Measurements from ENCODE around the gene LAMTOR4.

LAMTOR4 gene

DNA sequence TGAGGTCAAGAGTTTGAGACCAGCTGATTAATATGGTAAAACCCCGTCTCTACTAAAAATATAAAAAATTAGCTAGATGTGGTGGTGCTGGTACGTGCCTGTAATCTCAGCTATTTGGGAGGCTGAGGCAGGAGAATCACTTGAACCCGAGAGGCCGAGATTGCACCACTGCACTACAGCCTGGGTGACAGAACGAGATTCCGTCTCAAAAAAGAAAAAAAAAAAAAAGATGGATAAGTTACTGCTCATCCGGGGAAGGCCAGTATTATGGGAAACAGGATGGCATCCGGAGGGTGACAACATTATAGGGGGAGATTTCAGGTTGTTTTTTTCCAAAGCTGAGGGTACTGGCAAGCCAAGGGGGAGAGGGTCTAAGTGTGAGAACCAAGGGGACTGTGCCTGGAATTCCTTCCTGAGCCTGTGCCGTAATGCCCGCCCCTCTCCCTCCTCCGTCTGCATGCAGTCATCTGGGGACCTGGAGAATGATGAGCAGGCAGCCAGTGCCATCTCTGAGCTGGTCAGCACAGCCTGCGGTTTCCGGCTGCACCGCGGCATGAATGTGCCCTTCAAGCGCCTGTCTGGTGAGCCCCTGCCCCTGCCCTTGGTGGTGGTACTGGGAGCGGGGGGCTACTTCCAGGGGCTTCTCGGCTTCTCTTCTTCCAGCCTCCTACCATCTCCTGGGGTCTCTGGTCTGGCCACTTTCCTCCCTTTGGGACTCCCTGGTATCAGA is 4.4 kb downstream of the LAMTOR4 start:
- DNase-seq (ENCODE audit: extremely low spot score) = no peak
- TF ChIP-seq, protein P1, sequence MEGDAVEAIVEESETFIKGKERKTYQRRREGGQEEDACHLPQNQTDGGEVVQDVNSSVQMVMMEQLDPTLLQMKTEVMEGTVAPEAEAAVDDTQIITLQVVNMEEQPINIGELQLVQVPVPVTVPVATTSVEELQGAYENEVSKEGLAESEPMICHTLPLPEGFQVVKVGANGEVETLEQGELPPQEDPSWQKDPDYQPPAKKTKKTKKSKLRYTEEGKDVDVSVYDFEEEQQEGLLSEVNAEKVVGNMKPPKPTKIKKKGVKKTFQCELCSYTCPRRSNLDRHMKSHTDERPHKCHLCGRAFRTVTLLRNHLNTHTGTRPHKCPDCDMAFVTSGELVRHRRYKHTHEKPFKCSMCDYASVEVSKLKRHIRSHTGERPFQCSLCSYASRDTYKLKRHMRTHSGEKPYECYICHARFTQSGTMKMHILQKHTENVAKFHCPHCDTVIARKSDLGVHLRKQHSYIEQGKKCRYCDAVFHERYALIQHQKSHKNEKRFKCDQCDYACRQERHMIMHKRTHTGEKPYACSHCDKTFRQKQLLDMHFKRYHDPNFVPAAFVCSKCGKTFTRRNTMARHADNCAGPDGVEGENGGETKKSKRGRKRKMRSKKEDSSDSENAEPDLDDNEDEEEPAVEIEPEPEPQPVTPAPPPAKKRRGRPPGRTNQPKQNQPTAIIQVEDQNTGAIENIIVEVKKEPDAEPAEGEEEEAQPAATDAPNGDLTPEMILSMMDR (IDR thresholded peaks at IDR 0.05; ENCODE audit: control extremely low read depth, extremely low read depth, low read depth, missing control alignments) = no peak
- POLR2A ChIA-PET = no interaction called here
- CTCF ChIA-PET = interaction anchor here (1.3 kb wide), 1 partner anchor 13 kb away, joined by 3 read pairs; no protein-coding TSS in a partner anchor

DNA sequence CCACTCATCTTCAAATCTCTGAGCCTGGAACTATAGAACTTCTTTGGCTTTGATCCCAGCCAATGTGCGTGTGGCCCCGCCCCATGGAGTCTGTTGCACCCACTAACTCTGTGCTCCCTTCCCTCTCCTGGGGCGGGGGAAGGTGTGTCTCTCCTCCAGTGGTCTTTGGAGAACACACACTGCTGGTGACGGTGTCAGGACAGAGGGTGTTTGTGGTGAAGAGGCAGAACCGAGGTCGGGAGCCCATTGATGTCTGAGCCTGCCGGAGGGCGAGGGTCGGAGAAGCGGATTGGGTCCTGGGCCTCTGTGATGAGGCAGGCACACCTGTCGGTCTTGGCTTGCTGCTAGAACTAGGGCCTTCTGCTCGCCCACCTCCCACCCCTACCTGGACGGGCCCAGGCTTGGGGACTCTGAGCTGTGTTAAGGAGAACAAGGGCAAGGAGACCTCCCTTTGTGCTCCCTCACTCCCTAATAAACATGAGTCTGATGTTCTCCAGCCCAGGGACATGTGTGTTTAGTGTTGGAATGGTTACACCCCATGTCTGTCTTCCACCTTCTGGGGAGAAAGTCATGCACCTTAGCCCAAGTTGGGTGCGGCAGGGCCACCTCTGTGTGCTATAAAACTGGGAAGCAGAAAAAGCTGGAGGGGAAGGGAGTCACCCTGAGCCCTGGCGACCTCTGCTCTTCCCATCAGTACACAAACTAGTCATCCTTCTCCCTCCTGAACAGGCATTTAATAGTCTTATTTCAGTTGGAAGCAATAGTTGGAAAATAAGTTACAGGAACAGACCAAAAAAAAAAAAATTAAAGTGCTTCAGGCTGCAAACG is 5.2 kb downstream of the LAMTOR4 start:
- ChIA-PET POLR2A (no interaction called here), CTCF (interaction anchor here (1.3 to 3.9 kb wide), 2 partner anchors 14 to 22 kb away, joined by 3 to 24 read pairs; no protein-coding TSS in a partner anchor)
- no peak for DNase-seq (ENCODE audit: extremely low spot score)
- TF ChIP-seq, protein P1 (IDR thresholded peaks at IDR 0.05; ENCODE audit: control extremely low read depth, extremely low read depth, low read depth, missing control alignments) = no peak

DNA sequence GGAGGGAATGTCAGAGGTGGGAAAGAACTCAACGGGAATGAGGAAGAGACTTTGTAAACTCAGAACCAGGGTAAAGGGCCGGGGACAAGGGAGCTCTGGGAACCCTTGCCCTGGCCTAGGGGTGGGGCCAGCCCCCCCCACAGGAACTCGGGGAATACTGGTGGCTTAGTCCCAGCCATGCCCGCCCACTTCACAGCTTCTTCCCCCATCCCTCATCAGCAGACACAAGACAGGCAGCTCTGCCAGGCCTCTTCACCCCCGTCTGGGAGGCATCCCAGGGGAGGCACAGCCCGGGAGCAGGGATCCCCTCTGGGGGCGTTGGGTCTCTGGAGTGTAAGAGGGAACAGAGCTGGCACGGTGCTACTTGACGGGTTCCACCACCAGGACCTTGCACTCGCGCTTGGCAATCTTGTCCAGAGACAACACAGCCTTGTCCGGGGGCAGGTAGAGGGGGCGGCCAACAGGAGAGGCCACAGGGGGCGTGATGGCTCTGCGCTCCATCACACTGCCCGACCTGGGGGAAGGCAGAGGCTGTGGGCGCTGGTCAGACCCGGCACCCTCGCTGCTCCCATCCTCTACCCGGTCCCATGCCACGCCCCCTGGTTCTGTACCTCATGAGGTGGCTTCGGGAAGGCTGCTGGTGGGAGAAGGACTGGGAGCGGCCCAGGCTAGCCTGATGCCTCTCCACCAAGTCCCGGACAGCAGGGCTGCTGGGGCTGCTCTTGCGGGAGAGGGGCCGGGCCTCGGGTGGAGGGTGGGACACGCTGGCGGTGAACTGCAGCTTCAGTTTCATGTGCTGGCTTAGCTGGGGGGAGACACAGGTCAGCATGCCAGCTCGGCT is 6.2 kb downstream of the LAMTOR4 start:
- TF ChIP-seq, protein P1 (IDR thresholded peaks at IDR 0.05; ENCODE audit: control extremely low read depth, extremely low read depth, low read depth, missing control alignments) = no peak
- CTCF ChIA-PET = interaction anchor here (0.9 to 3.9 kb wide), 3 partner anchors 20 to 35 kb away, joined by 3 to 24 read pairs (median 3); no protein-coding TSS in a partner anchor
- POLR2A ChIA-PET = no interaction called here

DNA sequence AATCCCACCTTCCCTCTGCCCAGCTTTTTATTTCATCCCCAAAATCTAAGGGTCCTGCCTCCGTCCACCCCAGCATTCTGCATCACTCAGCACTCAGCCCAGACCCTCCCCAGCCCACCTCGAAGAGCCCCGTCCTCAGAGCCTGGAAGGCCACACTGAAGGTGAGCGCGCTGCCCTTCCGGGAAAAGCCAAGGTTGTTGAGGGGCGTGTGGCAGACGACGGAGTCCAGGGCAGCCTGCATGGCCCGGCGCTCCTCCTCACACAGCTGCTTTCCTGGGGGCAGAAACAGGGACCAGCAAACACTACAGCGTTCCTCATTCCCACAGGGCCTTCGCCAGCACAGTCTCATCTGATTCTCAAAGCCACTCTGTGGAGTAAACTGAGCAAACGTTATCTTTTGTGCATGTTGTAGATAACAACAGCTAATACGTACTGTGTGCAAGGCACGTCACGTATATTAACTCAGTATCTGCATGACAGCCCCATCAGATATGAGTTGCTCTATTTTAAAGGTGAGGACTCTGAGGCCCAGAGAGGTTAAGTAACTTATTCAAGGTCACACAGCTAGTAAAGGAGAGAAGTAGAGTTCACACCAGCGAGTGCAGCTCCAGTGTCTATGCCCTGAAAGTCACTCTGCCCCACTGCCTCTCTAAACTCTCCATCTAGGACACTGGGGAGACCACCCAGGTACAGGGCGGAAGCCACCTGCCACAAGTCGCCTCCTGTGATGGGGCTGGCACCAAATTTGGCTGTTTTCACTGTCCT is 7.0 kb downstream of the LAMTOR4 start:
- no peak for DNase-seq (ENCODE audit: extremely low spot score)
- POLR2A ChIA-PET = no interaction called here
- CTCF ChIA-PET = interaction anchor here (0.9 to 3.9 kb wide), 5 partner anchors 10 to 64 kb away, joined by 3 to 24 read pairs (median 3); partner anchors contain the start of gene PVRIG
- TF ChIP-seq, protein P1 (IDR thresholded peaks at IDR 0.05; ENCODE audit: control extremely low read depth, extremely low read depth, low read depth, missing control alignments) = no peak

More for the DNA sequence above, 6.2 kb downstream of the LAMTOR4 start:
- DNase-seq (ENCODE audit: extremely low spot score) = no peak

DNA sequence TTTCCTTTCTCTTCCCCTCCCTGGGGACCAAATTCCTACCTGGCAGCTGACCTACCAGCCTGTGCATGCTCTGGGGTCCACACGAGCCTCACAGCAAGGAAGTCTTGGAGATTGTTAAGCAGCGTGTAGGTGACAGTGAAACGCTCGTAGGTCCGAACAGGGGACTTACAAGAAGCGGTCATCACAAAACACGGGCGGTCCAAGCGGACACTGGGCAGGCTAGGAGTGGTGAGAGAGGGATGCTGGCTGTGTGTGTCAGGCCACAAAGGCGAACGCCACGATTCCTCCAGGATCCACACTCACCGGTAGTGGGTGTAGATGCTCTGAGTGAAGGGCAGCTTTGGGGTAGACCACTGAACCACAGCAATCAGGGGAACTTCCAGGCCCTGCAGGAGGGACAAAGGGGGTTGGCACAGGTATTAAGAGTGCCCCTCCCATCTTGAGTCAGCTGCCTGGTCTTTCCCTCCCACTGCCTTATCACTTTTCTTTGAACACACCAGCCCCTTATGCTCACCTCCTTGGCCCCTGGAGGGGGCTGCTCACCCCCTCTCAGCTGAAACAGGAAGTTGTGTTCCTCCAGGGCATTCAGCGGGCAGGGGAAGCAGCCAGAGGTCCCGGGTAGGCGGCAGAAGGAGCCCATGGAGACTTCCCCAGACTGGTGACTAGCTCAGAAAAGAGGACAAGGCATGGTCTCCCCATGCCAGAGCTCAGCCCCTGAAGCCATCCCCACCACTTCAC is 7.8 kb downstream of the LAMTOR4 start:
- ChIA-PET POLR2A (interaction anchor here (0.8 kb wide), 1 partner anchor 8 kb away, joined by 3 read pairs; the partner anchor contains the start of gene LAMTOR4), CTCF (interaction anchor here (0.8 to 3.9 kb wide), 8 partner anchors 10 to 252 kb away, joined by 3 to 24 read pairs (median 3); partner anchors contain the start of genes GAL3ST4 and PVRIG)
- DNase-seq (ENCODE audit: extremely low spot score) = peak; percentile 28
- TF ChIP-seq, protein P1 (IDR thresholded peaks at IDR 0.05; ENCODE audit: control extremely low read depth, extremely low read depth, low read depth, missing control alignments) = no peak

Data from GM10248 (cell line).